ENCODE measurements around the gene MRPL34.

Gene MRPL34

DNA sequence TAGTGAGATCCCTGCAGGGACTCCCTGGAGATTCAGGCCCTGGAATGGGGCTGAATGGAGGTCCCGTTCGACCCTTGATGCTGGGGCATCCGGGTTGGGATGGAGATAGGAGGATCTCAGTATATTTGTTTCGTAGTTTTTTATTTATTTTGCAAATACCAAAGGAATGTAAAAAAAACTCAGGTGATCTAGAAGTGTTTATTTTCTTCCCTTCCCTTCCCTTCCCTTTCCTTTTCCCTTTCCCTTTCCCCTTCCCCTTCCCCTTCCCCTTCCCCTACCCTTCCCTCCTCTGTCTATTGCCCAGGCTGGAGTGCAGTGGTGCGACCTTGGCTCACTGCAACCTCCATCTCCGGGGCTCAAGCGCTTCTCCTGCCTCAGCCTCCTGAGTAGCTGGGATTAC is 36.2 kb downstream of the MRPL34 start:
- no peak for ATAC-seq

DNA sequence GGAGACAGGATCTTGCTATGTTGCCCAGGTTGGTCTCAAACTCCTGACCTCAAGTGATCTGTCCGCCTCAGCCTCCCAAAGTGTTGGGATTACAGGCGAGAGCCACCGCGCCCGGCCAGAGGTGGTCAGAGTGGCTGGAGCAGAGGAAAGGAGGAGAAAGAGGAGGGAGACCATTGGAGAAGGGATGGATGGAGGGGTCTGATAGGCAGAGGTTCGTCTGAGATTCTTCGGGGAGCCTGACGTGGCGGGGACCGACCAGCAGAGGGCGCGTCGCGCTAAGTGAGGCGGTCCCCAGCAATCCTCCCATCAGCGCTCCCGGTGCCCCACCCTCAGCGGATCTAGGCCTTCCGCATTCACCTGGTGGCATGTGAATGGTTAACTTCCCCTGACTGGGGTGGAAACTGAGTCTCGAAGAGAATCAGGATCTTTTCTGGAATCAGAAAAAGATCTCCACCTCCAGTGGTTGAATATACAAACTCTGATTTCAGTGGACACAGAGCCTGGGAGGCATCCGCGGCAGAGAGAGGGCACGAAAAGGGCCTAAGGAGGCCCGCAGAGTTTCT is 40.5 kb downstream of the MRPL34 start:
- peak; percentile 87 to 97 for ATAC-seq

DNA sequence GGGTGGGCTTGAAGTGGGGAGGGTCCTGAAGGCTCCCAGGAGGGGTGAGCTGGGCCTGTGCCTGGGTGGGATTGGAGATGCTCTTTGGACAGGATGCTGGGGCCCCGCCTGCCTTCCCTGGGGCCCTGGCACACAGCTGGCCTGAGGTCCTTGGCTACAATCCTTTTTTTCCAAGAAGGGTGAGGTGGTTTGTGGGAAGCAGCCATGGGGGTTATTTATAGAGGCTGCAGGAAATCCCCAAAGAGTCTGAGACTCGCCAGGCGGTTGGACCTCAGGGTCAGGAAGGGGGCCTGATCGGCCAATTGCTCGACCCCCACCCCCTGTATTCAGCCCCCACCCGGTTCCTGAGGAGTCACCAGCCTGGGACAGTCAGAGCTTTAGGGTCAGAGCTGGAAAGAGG is 41.7 kb downstream of the MRPL34 start:
- ATAC-seq: no peak

DNA sequence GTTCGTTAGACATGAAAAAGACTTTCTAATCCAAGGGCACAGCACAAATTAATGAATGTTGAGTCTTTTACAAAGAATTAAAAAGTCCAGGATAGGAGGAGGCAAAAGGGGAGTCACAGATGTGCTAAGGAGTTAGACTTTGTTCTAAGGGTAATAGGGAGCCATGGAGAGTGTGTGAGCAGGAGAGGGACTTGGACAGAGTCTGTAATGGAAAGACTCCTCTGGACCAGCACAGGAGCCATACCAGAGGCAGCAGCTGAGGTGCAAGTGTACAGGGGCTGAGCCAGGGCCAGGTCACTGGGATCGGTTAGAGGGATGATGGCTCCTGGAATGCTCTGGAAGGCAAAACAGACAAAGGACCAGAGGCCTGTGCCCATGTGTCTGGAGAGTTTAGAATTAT is 42.2 kb downstream of the MRPL34 start:
- ATAC-seq: no peak

DNA sequence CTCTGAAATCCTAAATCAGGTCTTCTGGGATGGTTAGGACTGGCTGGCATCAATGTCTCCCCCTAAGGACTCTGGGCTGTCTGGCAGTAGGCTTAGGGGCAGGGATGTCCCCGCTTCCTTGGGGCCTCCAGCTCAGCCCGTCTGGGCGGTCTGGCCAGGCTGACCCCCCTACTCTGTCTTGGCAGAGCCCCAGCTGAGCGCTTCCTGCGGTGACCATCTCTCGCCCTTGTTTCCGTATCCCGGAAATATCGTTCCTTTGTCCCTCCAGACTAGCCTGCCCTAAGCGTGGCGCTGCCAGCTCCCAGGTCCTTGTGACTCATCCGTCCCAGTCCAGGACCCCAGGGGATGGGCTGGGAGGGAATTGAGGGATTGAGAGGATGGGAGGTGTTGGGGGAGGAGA is 43.0 kb downstream of the MRPL34 start:
- no peak for ATAC-seq

DNA sequence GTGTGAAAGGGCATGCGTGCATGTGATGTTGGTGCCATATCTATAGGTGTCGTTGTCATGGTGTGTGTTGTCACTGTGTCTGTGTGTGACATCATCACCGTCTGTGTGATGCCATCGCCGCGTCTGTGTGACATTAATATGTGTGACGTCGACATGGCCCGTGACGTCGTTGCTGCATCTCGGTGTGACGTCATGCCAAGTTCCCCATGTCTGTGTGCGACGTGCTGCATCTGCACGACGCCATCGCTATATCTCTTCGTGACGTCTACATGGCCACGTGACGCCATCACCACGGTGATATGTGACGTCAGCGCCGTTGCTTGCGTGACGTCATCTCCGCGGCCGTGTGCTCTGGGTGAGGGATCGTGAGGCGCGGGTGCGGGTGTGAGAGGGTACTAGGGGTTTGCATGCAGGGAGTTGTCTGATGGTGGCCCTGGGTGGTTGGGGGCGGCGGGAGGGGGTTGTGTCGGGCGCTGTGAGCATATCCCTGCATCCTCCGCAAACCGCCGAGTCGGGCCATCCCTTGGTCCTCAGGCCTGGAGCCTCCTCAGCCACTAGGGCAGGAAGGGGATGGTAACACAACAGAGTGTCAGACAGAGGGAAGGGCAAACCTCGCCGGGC is 46.3 kb downstream of the MRPL34 start:
- no peak for ATAC-seq

DNA sequence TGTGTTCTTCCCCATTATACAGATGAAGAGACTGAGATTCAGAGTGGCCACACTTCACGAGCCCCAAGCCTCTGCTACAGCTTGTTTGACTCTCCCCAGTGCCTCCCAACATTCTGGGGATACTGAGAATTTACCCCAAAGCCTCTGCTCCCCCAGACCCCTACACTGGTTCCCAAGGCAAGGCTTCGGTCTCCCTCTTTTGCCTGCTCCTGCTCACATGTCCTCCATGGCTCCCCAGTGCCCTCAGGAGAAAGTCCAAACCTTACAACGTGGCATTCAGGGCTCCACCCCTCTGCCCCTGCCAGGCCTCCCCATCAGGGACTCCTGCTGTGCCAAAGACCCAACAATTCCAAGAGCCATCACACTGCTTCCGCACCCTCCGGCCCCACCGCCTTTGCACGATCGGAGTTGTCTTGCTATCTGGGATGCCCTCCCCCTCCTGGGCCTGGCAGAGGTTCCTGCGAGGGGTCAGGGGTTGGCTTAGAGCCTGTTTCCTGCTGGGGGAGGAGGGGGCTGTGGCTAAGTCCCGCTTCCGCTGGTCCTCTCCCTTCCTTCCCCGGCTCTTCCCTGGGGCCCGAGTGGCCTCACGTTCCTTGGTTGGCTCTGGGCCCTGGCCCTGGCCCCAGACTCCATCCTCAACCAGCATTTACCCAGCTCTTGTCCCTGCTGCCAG is 47.1 kb downstream of the MRPL34 start:
- no peak for ATAC-seq

DNA sequence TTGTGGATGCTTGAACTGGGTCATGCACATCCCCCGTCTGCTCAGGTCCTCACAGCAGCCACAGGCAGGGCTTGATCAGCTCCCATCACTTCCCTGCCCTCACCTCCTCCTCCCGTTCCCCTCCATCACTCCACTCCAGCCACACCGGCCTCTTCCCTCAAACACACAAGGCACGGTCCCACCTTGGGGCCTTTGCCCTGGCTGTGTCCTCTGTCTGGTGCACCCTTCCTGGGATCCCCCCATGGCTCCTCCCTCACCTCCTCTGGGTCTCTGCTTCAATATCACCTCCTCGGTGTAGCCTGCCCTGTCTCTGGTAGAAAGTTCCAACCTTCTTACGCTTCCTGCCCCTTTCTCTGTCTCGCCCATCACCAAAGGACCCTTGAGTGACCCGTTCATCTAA is 47.7 kb downstream of the MRPL34 start:
- ATAC-seq: no peak
